Measurements from ENCODE around the gene ADARB1.

- TF ChIP-seq RFX5 (IDR thresholded peaks at IDR 0.05; ENCODE audit: low read length) (no peak), GABPA (IDR thresholded peaks at IDR 0.05; ENCODE audit: low read depth) (no peak), RAD21 (IDR thresholded peaks at IDR 0.05; ENCODE audit: low read length) (no peak), ZBTB33 (IDR thresholded peaks at IDR 0.05; ENCODE audit: borderline replicate concordance, low read depth) (no peak), USF1 (IDR thresholded peaks at IDR 0.05; ENCODE audit: borderline replicate concordance, low read depth) (no peak), CTCF (IDR thresholded peaks at IDR 0.05) (no peak)
Measured at GRCh38 chr21:45168522-45168921, 94.1 kb downstream of the ADARB1 start.
